Stomach smooth muscle (tissue), 2 donors: Measurements from ENCODE around the gene TMOD1.
"Not testable (repeated sequence)": the region's sequence is repeated elsewhere in the genome, so short reads cannot be mapped to it uniquely, and the experiment has no call there.

Experiments
- H3K27ac ChIP-seq: one replicate; pipeline ENCODE4 v1.7.0; 2013; ENCODE audit warnings: mild to moderate bottlenecking, low read length, inconsistent platforms
- H3K27me3 ChIP-seq, 2 donors: one replicate each; pipeline ENCODE4 v1.7.0; 2013; ENCODE audit warnings: low read length in 2 of 2; ENCODE audit not compliant: insufficient read depth in 2 of 2, control insufficient read depth in 1 of 2
- H3K36me3 ChIP-seq, 2 donors: one replicate each; pipeline ENCODE4 v1.7.0; 2013; ENCODE audit warnings: low read length in 2 of 2; ENCODE audit not compliant: control insufficient read depth in 2 of 2, insufficient read depth in 2 of 2
- H3K4me1 ChIP-seq: one replicate; pipeline ENCODE4 v1.7.0; 2013; ENCODE audit warnings: low read length; ENCODE audit not compliant: control insufficient read depth, insufficient read depth
- H3K4me3 ChIP-seq, 2 donors: one replicate each; pipeline ENCODE4 v1.7.0; 2013; ENCODE audit warnings: low read length in 2 of 2
- H3K9ac ChIP-seq, 2 donors: one replicate each; pipeline ENCODE4 v1.7.0; 2013; ENCODE audit warnings: low read length in 2 of 2, mild to moderate bottlenecking in 1 of 2
- H3K9me3 ChIP-seq, 2 donors: one replicate each; pipeline ENCODE4 v1.7.0; 2013; ENCODE audit warnings: low read length in 2 of 2; ENCODE audit not compliant: control insufficient read depth in 2 of 2
- donor health status: healthy.
- donor health status: Pancreatic carcinoma.

The TMOD1 gene

DNA sequence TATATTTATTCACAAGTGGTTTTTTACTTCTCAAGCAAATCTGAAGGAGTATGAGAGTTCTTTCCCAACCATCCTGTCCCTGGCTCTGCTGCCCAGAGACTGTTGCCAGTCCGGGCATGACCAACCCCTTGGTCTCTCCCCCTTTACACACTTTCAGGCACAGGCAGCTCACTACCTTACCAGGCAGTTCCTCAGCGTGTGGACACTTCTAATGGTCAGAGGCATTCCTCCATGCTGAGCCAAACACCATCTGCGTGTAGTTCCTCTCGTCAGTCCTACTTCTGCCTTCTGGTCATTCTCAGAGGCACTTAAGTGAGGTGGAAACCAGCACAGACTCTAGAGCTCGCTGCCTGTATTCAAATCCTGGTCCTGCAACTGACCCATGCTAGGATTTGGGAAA, 75.6 kb downstream of the TMOD1 start:
- Histone ChIP-seq H3K4me3 (no peak overlapping the region), H3K36me3 (peaks cover 5 to 14% of the 10 kb centered on the region in 2 donors), H3K4me1 (peaks cover 3% of the 10 kb centered on the region), H3K27me3 (no peaks in the 10 kb centered on the region), H3K27ac (no peak overlapping the region), H3K9ac (no peak overlapping the region), H3K9me3 (no peaks in the 10 kb centered on the region)

DNA sequence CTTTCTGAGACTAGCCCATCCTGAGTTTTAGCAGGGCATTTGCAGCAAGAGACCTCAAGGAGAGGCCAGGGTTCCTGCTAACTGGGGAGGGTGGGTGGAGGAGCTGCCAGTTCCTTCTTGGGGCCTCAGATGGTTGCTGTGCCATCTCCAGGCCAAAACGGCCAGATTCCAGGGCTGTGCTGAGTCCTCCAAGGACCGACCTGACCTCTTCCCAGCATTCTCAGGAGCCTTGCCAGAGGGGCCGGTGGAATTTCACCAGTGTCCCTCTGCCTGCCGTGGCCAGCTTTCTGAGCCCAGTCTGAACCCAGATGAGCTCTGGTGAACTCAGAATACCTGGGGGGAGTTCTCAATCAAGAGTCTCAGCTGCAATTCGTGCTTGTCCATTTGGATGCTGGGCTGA, 77.4 kb downstream of the TMOD1 start:
- Histone ChIP-seq H3K36me3 (peaks cover 5 to 7% of the 10 kb centered on the region in 2 donors), H3K4me3 (no peak overlapping the region), H3K27ac (no peak overlapping the region), H3K9me3 (no peaks in the 10 kb centered on the region), H3K4me1 (peaks cover 3% of the 10 kb centered on the region), H3K9ac (no peak overlapping the region), H3K27me3 (no peaks in the 10 kb centered on the region)

DNA sequence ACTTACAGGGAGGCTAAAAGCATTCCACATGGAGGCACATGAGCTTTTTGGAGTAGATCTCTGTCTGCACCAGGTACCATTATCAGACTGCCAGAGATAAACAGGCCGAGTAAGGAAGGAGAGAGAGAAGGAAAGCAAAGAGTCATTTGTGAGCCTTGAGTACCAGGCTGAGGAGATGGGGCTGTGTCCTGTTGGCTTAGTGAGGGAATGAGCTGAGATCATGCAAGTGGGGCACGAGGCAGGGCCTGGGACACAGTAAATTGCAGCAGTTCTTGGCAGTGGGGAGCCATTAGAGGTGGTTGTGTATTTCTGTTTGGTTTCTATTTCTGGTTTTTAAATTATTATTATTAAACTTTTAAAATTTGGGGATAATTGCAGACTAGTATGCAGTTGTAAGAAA, 78.4 kb downstream of the TMOD1 start:
- Histone ChIP-seq H3K36me3 (peaks cover 5 to 7% of the 10 kb centered on the region in 2 donors), H3K4me1 (peaks cover 3% of the 10 kb centered on the region), H3K27me3 (no peaks in the 10 kb centered on the region), H3K27ac (no peak overlapping the region), H3K9me3 (no peaks in the 10 kb centered on the region), H3K4me3 (no peak overlapping the region), H3K9ac (no peak overlapping the region)

DNA sequence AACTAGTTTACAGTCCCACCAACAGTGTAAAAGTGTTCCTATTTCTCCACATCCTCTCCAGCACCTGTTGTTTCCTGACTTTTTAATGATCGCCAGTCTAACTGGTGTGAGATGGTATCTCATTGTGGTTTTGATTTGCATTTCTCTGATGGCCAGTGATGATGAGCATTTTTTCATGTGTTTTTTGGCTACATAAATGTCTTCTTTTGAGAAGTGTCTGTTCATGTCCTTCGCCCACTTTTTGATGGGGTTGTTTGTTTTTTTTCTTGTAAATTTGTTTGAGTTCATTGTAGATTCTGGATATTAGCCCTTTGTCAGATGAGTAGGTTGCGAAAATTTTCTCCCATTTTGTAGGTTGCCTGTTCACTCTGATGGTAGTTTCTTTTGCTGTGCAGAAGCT, 80.1 kb downstream of the TMOD1 start:
- not testable (repeated sequence) for H3K36me3 ChIP-seq, H3K4me1 ChIP-seq, H3K27ac ChIP-seq, H3K9ac ChIP-seq, H3K4me3 ChIP-seq, H3K9me3 ChIP-seq, H3K27me3 ChIP-seq

DNA sequence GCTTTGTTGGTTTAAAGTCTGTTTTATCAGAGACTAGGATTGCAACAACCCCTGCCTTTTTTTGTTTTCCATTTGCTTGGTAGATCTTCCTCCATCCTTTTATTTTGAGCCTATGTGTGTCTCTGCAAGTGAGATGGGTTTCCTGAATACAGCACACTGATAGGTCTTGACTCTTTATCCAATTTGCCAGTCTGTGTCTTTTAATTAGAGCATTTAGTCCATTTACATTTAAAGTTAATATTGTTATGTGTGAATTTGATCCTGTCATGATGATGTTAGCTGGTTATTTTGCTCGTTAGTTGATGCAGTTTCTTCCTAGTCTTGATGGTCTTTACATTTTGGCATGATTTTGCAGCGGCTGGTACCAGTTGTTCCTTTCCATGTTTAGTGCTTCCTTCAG, 83.3 kb downstream of the TMOD1 start:
- H3K4me3 ChIP-seq, H3K9ac ChIP-seq, H3K4me1 ChIP-seq, H3K27ac ChIP-seq, H3K9me3 ChIP-seq, H3K36me3 ChIP-seq, H3K27me3 ChIP-seq: not testable (repeated sequence)

DNA sequence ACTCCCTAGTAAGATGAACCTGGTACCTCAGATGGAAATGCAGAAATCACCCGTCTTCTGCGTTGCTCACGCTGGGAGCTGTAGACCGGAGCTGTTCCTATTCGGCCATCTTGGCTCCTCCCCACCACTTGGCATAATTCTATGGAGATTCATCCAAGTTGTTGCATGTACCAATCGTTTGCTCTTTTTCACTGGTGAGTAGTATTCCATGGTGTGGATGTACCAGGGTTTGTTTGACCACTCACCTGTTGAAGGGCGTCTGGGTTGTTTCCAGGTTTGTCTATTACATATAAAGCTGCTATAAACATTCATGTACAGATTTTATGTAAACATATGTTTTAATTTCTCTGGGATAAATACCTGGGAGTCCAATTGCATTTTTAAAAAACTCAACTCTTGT, 85.4 kb downstream of the TMOD1 start:
- H3K36me3 ChIP-seq, H3K9me3 ChIP-seq, H3K9ac ChIP-seq, H3K4me3 ChIP-seq, H3K27me3 ChIP-seq, H3K27ac ChIP-seq, H3K4me1 ChIP-seq: not testable (repeated sequence)

DNA sequence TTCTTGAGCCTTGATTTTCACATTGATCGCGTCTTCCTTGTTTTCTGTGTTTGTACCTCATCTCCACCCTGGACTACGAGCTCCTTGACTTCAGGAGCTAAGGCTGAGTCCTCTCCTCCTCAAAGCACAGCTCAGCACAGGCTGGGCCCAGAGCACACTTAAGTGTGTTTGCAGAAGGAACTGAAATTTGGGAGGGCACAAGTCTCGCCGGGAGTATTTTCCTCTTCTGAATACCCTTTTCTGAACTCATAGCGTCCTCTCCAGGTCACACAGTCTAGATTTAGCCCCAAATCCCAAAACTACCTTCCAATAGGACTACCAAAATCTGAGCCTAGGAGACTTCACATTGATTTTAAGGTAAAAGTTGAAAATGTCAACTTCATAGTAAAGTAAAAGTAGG, 90.1 kb downstream of the TMOD1 start:
- H3K9me3 ChIP-seq = no peaks in the 10 kb centered on the region
- H3K9ac ChIP-seq = no peak overlapping the region
- H3K27me3 ChIP-seq = no peaks in the 10 kb centered on the region
- H3K4me1 ChIP-seq = peaks cover 28% of the 10 kb centered on the region
- H3K27ac ChIP-seq = no peak overlapping the region
- H3K4me3 ChIP-seq = no peak overlapping the region
- H3K36me3 ChIP-seq = peaks cover 16 to 17% of the 10 kb centered on the region in 2 donors

DNA sequence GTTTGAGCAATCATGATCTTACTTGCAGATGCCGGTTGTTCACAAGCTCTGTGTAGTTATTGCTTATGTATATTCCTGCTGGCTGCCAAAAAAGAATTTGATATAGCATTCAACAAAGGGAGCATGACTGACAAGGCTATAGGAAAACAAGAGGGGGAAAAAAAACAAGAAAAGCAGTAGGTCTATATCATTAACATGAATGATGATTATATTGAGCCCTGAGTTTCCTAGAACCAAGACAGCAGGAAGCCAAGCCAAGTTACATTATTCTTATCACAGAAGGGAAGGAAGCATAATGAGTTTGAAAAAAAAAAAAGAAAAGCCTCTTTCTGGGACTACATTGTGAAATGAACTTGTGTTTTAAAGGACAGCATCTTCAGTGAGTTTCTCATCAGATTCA, 90.7 kb downstream of the TMOD1 start:
- no peaks in the 10 kb centered on the region for H3K9me3 ChIP-seq
- H3K4me3 ChIP-seq = no peak overlapping the region
- no peak overlapping the region for H3K27ac ChIP-seq
- H3K36me3 ChIP-seq = peaks cover 14 to 17% of the 10 kb centered on the region in 2 donors
- H3K4me1 ChIP-seq = peaks cover 33% of the 10 kb centered on the region
- H3K27me3 ChIP-seq = no peaks in the 10 kb centered on the region
- H3K9ac ChIP-seq = no peak overlapping the region

DNA sequence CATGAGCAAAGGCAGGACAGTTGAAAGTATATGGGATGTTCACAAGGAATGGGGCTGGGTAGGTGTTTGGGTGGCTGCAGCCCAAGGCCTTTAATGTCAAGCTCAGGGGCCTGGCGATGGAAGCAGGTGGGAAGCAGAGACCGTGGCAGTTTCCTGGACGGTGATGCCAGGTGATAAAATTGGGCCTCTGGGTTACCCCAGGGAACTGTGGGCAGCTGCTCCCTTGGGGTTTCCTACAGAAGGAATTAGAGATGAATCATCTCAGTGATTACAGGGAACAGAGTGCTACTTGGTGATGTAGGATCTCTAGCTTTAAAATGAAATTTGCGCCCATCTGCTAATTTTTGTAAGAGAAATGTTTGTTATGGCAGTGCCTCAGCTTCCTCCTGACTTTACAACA, 92.5 kb downstream of the TMOD1 start:
- Histone ChIP-seq H3K9ac (peak overlapping the region in 1 of 2 donors; percentile 58), H3K4me3 (no peak overlapping the region), H3K27me3 (no peaks in the 10 kb centered on the region), H3K27ac (peak overlapping the region; percentile 80), H3K4me1 (peaks cover 46% of the 10 kb centered on the region), H3K9me3 (no peaks in the 10 kb centered on the region), H3K36me3 (peaks cover 16 to 19% of the 10 kb centered on the region in 2 donors)

DNA sequence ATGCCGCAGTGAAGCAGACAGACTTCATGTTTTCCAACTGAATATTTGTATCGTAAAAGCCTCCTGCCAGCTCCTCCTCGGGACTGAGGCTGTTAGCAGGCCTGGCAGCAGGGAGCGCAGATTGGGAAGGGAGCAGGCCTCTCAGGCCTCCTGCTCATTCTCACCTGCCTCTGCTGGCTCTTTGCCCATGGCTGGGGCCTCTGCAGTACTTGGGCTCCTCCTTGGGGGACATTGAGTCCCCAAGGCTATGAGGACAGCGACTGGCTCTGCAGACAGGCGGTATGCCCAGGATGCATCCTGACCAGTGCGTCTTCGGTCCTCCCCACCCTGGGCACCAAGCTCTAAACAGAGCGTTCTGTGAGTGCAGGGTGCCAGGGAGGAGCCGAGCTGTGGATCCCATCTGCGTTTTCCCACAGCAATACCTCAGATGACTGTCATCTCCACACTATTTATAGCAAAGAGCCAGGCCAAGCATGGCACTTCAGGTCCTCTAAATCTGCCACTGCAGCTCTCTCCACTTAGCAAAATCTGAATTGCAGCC, 93.0 kb downstream of the TMOD1 start:
- Histone ChIP-seq H3K27ac (peak overlapping the region; percentile 80), H3K9me3 (no peaks in the 10 kb centered on the region), H3K4me1 (peaks cover 46% of the 10 kb centered on the region), H3K4me3 (peak overlapping the region in 1 of 2 donors; percentile 22), H3K9ac (peak overlapping the region in 1 of 2 donors; percentile 36), H3K36me3 (peaks cover 19 to 23% of the 10 kb centered on the region in 2 donors), H3K27me3 (no peaks in the 10 kb centered on the region)

DNA sequence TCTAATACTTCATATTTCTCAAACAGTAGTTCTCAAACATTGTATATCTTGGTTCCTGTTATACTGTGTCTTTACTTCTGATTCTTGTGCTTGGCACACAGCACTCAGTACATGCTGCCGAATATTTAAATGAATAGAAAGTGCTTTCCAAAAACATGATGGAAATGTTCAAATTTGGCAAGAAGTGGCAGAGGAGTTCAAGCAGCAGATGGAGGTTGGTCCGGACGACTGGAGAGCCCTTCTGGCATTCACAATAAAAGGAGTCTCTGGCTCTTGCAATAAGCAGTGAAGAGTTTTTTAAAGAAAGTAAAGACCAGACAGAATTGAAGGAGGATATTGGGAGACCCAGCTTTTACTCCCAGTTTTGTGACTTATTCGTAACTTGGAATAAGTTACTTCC, 95.4 kb downstream of the TMOD1 start:
- Histone ChIP-seq H3K4me3 (peak overlapping the region in 1 of 2 donors; percentile 8), H3K9me3 (no peaks in the 10 kb centered on the region), H3K36me3 (peaks cover 34 to 39% of the 10 kb centered on the region in 2 donors), H3K27me3 (no peaks in the 10 kb centered on the region), H3K27ac (peak overlapping the region; percentile 55), H3K9ac (no peak overlapping the region), H3K4me1 (peaks cover 46% of the 10 kb centered on the region)
